AG04449 (cell line): ENCODE results near the gene ZNF341.
"Not testable (repeated sequence)": the region's sequence is repeated elsewhere in the genome, so short reads cannot be mapped to it uniquely, and the experiment has no call there.

Experiments
- CTCF ChIA-PET: fragments of 350-600 bp; formaldehyde crosslinking; extraction: SDS; loops from one replicate; lab custom pipeline; 2021; ENCODE audit warnings: antibody characterized with exemption; lab: Yijun Ruan, JAX
- POLR2A ChIA-PET: fragments of 400-600, 350-600 bp; formaldehyde crosslinking; extraction: SDS; loops from one replicate; lab custom pipeline; 2020; ENCODE audit warnings: antibody characterized with exemption, inconsistent platforms; lab: Yijun Ruan, JAX
- DNase-seq: peaks from one replicate; pipeline ENCODE4 v3.0.0-alpha.2; 2010; ENCODE audit warnings: low read depth, low spot score
- H3K4me3 ChIP-seq: 2 replicates; pipeline ENCODE4 v1.5.1; 2011; ENCODE audit warnings: low read depth, mild to moderate bottlenecking, control low read depth, low read length
- CTCF ChIP-seq: IDR thresholded peaks from one replicate; pipeline ENCODE4 v1.5.1; 2011; ENCODE audit warnings: mild to moderate bottlenecking, moderate library complexity, low read length, control low read depth, inconsistent platforms; ENCODE audit not compliant: insufficient read depth; ENCODE audit errors: missing control alignments

The ZNF341 gene

GRCh38 chr20:33746325-33746998 is 14.7 kb downstream of the ZNF341 start:
- DNase-seq, result no peak
- CTCF ChIA-PET, result no interaction called here
- POLR2A ChIA-PET, result interaction anchor here (0.7 kb wide), 1 partner anchor 862 kb away, joined by 4 read pairs; no protein-coding TSS in a partner anchor
- no peak overlapping the region for H3K4me3 ChIP-seq
- no peak for TF ChIP-seq CTCF

GRCh38 chr20:33751775-33752174 is 20.0 kb downstream of the ZNF341 start:
- TF ChIP-seq CTCF, result no peak
- ChIA-PET CTCF (no interaction called here), POLR2A (no interaction called here)
- H3K4me3 ChIP-seq, result no peak overlapping the region
- DNase-seq, result no peak

GRCh38 chr20:33753143-33753542 is 21.3 kb downstream of the ZNF341 start:
- H3K4me3 ChIP-seq, result no peak overlapping the region
- ChIA-PET POLR2A (no interaction called here), CTCF (interaction anchor here (1.2 to 1.6 kb wide), 2 partner anchors 17 to 87 kb away, joined by 3 read pairs; partner anchors contain the start of gene ACTL10)
- no peak for DNase-seq
- TF ChIP-seq CTCF, result no peak

GRCh38 chr20:33753763-33754162 is 22.0 kb downstream of the ZNF341 start:
- H3K4me3 ChIP-seq, result no peak overlapping the region
- CTCF ChIA-PET, result interaction anchor here (0.6 to 1.6 kb wide), 3 partner anchors 17 to 87 kb away, joined by 3 read pairs; partner anchors contain the start of gene ACTL10
- POLR2A ChIA-PET, result interaction anchor here (0.9 kb wide), 1 partner anchor 11 kb away, joined by 3 read pairs; no protein-coding TSS in a partner anchor
- no peak for DNase-seq
- no peak for TF ChIP-seq CTCF

GRCh38 chr20:33755936-33756490 is 24.2 kb downstream of the ZNF341 start:
- CTCF ChIA-PET, DNase-seq, H3K4me3 ChIP-seq, POLR2A ChIA-PET: not testable (repeated sequence)

- no peak for DNase-seq
- TF ChIP-seq CTCF, result no peak
- H3K4me3 ChIP-seq, result no peak overlapping the region
- ChIA-PET CTCF (interaction anchor here (1.2 kb wide), 1 partner anchor 23 kb away, joined by 3 read pairs; no protein-coding TSS in a partner anchor), POLR2A (no interaction called here)
Observed at GRCh38 chr20:33757046-33757445, 25.2 kb downstream of the ZNF341 start.

GRCh38 chr20:33757458-33757857 is 25.7 kb downstream of the ZNF341 start:
- ChIA-PET CTCF (interaction anchor here (1.2 kb wide), 1 partner anchor 23 kb away, joined by 3 read pairs; no protein-coding TSS in a partner anchor), POLR2A (no interaction called here)

More at GRCh38 chr20:33757458-33757857, 25.7 kb downstream of the ZNF341 start:
- DNase-seq, result no peak
- TF ChIP-seq CTCF, result no peak
- no peak overlapping the region for H3K4me3 ChIP-seq
